Mesenchymal stem cell (in vitro differentiated cells and primary cell): ENCODE measurements around the gene NGEF.

Experiments used
- DNase-seq: peaks from one replicate; pipeline ENCODE4 v3.0.0-alpha.2; 2013
- H2AFZ ChIP-seq: one replicate; pipeline ENCODE4 v1.6.1; 2013; ENCODE audit warnings: low read depth, mild to moderate bottlenecking, control low read depth, inconsistent platforms, low read length, moderate library complexity
- H2AK5ac ChIP-seq: 2 replicates; pipeline ENCODE4 v1.6.1; 2013; ENCODE audit warnings: low read length, moderate library complexity, mild to moderate bottlenecking, inconsistent platforms; ENCODE audit not compliant: severe bottlenecking
- H2BK120ac ChIP-seq: one replicate; pipeline ENCODE4 v1.6.1; 2013; ENCODE audit warnings: low read depth, mild to moderate bottlenecking, inconsistent platforms, low read length, moderate library complexity
- H2BK12ac ChIP-seq, 2 experiments: one replicate each; pipeline ENCODE4 v1.6.1; 2013; ENCODE audit warnings: inconsistent platforms in 2 of 2, low read length in 2 of 2, mild to moderate bottlenecking in 2 of 2, moderate library complexity in 2 of 2, control low read depth in 1 of 2
- H2BK15ac ChIP-seq: one replicate; pipeline ENCODE4 v1.6.1; 2013; ENCODE audit warnings: mild to moderate bottlenecking, low read depth, inconsistent platforms; ENCODE audit not compliant: poor library complexity, severe bottlenecking
- H2BK5ac ChIP-seq: 2 replicates; pipeline ENCODE4 v1.6.1; 2013; ENCODE audit warnings: low read depth, mild to moderate bottlenecking, low read length, control low read depth, inconsistent platforms; ENCODE audit not compliant: poor library complexity, severe bottlenecking
- H3K14ac ChIP-seq, 2 experiments: one replicate each; pipeline ENCODE4 v1.6.1; 2013; ENCODE audit warnings: inconsistent platforms in 2 of 2, low read length in 2 of 2, control low read depth in 1 of 2, mild to moderate bottlenecking in 1 of 2, moderate library complexity in 1 of 2
- H3K18ac ChIP-seq, 2 experiments: one replicate each; pipeline ENCODE4 v1.6.1; 2013; ENCODE audit warnings: inconsistent platforms in 2 of 2, low read length in 2 of 2, control low read depth in 1 of 2, low read depth in 1 of 2, mild to moderate bottlenecking in 1 of 2
- H3K23ac ChIP-seq, 2 experiments: one replicate each; pipeline ENCODE4 v1.6.1; 2013; ENCODE audit warnings: inconsistent platforms in 2 of 2, low read length in 2 of 2, mild to moderate bottlenecking in 2 of 2, moderate library complexity in 2 of 2, control low read depth in 1 of 2
- H3K27ac ChIP-seq: 2 replicates; pipeline ENCODE4 v1.5.1; 2013; ENCODE audit warnings: mild to moderate bottlenecking, moderate library complexity, low read length, control low read depth, inconsistent platforms; ENCODE audit not compliant: poor library complexity, severe bottlenecking
- H3K27me3 ChIP-seq, 2 experiments: 2 replicates each; pipeline versions ENCODE4 v1.6.1 to v1.7.0; 2013; ENCODE audit warnings: low read length in 2 of 2, mild to moderate bottlenecking in 2 of 2, moderate library complexity in 2 of 2, control low read depth in 1 of 2, inconsistent platforms in 1 of 2; ENCODE audit not compliant: control insufficient read depth in 1 of 2, insufficient read depth in 1 of 2
- H3K36me3 ChIP-seq, 2 experiments: 2 replicates each; pipeline versions ENCODE4 v1.6.1 to v1.7.0; 2013; ENCODE audit warnings: low read length in 2 of 2, control low read depth in 1 of 2, inconsistent platforms in 1 of 2, low read depth in 1 of 2, mild to moderate bottlenecking in 1 of 2; ENCODE audit not compliant: insufficient read depth in 2 of 2, control insufficient read depth in 1 of 2
- H3K4ac ChIP-seq, 2 experiments: one replicate each; pipeline ENCODE4 v1.6.1; 2013; ENCODE audit warnings: inconsistent platforms in 2 of 2, low read length in 2 of 2, mild to moderate bottlenecking in 2 of 2, moderate library complexity in 2 of 2, control low read depth in 1 of 2, low read depth in 1 of 2
- H3K4me1 ChIP-seq: 2 replicates; pipeline ENCODE4 v1.6.1; 2013; ENCODE audit warnings: low read depth, low read length, control low read depth; ENCODE audit not compliant: control insufficient read depth, insufficient read depth
- H3K4me2 ChIP-seq: 2 replicates; pipeline ENCODE4 v1.6.1; 2013; ENCODE audit warnings: low read length, mild to moderate bottlenecking, inconsistent platforms; ENCODE audit not compliant: poor library complexity, severe bottlenecking
- H3K4me3 ChIP-seq, 2 experiments: 2 replicates each; pipeline versions ENCODE4 v1.5.1 to v1.7.0; 2013; ENCODE audit warnings: low read length in 2 of 2, mild to moderate bottlenecking in 2 of 2, control low read depth in 1 of 2, low read depth in 1 of 2; ENCODE audit not compliant: insufficient read depth in 1 of 2
- H3K79me1 ChIP-seq: replicated peaks from 2 replicates; pipeline ENCODE4 v1.6.1; 2013; ENCODE audit warnings: mild to moderate bottlenecking, control low read depth, low read length, inconsistent platforms; ENCODE audit not compliant: poor library complexity, severe bottlenecking
- H3K9ac ChIP-seq: 2 replicates; pipeline ENCODE4 v1.7.0; 2013; ENCODE audit warnings: mild to moderate bottlenecking, low read length, moderate library complexity
- H3K9me3 ChIP-seq: 2 replicates; pipeline ENCODE4 v1.7.0; 2013; ENCODE audit warnings: mild to moderate bottlenecking, low read length; ENCODE audit not compliant: control insufficient read depth
- H4K8ac ChIP-seq: one replicate; pipeline ENCODE4 v1.6.1; 2013; ENCODE audit warnings: inconsistent platforms, mild to moderate bottlenecking, low read length, moderate library complexity
- H4K91ac ChIP-seq: one replicate; pipeline ENCODE4 v1.6.1; 2013; ENCODE audit warnings: mild to moderate bottlenecking, low read length, inconsistent platforms
- WGBS: methylation state at CpG from one replicate; pipeline ENCODE4 v1.1.7; 2013; ENCODE audit warnings: mixed read lengths; 5-methylcytosine and 5-hydroxymethylcytosine counted together

The NGEF gene

GRCh38 chr2:232941912-232942594 is 71.0 kb downstream of the NGEF start:
- Histone ChIP-seq H3K27me3 (peaks cover 3 to 10% of the 10 kb centered on the region in 2 experiments), H3K4ac (no peak overlapping the region), H3K79me1 (no peaks in the 10 kb centered on the region), H2BK15ac (no peak overlapping the region), H2BK12ac (no peak overlapping the region), H2AK5ac (no peak overlapping the region), H3K4me2 (no peak overlapping the region), H2BK5ac (no peak overlapping the region), H4K91ac (no peak overlapping the region), H3K18ac (no peak overlapping the region), H3K4me3 (no peak overlapping the region), H2BK120ac (no peak overlapping the region), H3K4me1 (peaks cover 2% of the 10 kb centered on the region), H3K9ac (no peak overlapping the region), H3K27ac (no peak overlapping the region), H2AFZ (no peak overlapping the region), H3K14ac (no peak overlapping the region), H3K36me3 (no peaks in the 10 kb centered on the region), H4K8ac (no peak overlapping the region), H3K9me3 (peaks cover 4% of the 10 kb centered on the region), H3K23ac (peak overlapping the region in 1 of 2 experiments; percentile 17)
- no peak for DNase-seq
- 75% methylated on average over 10 of the region's 10 CpGs for WGBS

- Histone ChIP-seq H2BK120ac (no peak overlapping the region), H3K14ac (no peak overlapping the region), H4K8ac (no peak overlapping the region), H3K27ac (no peak overlapping the region), H4K91ac (no peak overlapping the region), H2AFZ (no peak overlapping the region), H2BK15ac (no peak overlapping the region), H3K23ac (no peak overlapping the region), H3K4me3 (no peak overlapping the region), H3K4me1 (peaks cover 2% of the 10 kb centered on the region), H3K9ac (no peak overlapping the region), H3K79me1 (no peaks in the 10 kb centered on the region), H2BK5ac (no peak overlapping the region), H2AK5ac (no peak overlapping the region), H2BK12ac (no peak overlapping the region), H3K18ac (no peak overlapping the region), H3K36me3 (no peaks in the 10 kb centered on the region), H3K4ac (no peak overlapping the region), H3K9me3 (peaks cover 4% of the 10 kb centered on the region), H3K4me2 (no peak overlapping the region), H3K27me3 (peaks cover 3 to 7% of the 10 kb centered on the region in 2 experiments)
- WGBS, result 100% methylated on average over 4 of the region's 8 CpGs
- no peak for DNase-seq
Measured at GRCh38 chr2:232941400-232941799, 71.7 kb downstream of the NGEF start.

GRCh38 chr2:232940724-232941123 is 72.3 kb downstream of the NGEF start:
- no peak overlapping the region for H4K91ac ChIP-seq
- H3K9me3 ChIP-seq, result peaks cover 4% of the 10 kb centered on the region
- no peak overlapping the region for H3K23ac ChIP-seq
- no peak overlapping the region for H3K9ac ChIP-seq
- peaks cover 2% of the 10 kb centered on the region for H3K4me1 ChIP-seq
- H4K8ac ChIP-seq, result no peak overlapping the region
- no peak for DNase-seq
- no peaks in the 10 kb centered on the region for H3K36me3 ChIP-seq
- no peak overlapping the region for H3K4me2 ChIP-seq
- H2AK5ac ChIP-seq, result no peak overlapping the region
- H2BK12ac ChIP-seq, result no peak overlapping the region
- H3K4ac ChIP-seq, result no peak overlapping the region
- H2BK15ac ChIP-seq, result no peak overlapping the region
- H3K27me3 ChIP-seq, result peaks cover 3 to 9% of the 10 kb centered on the region in 2 experiments
- H3K14ac ChIP-seq, result no peak overlapping the region
- no peak overlapping the region for H2AFZ ChIP-seq
- H2BK120ac ChIP-seq, result no peak overlapping the region
- no peak overlapping the region for H3K4me3 ChIP-seq
- H2BK5ac ChIP-seq, result no peak overlapping the region
- no peaks in the 10 kb centered on the region for H3K79me1 ChIP-seq
- H3K18ac ChIP-seq, result no peak overlapping the region
- WGBS, result 94% methylated on average over 4 of the region's 5 CpGs
- no peak overlapping the region for H3K27ac ChIP-seq

GRCh38 chr2:232937278-232937906 is 75.7 kb downstream of the NGEF start:
- Histone ChIP-seq H2BK12ac (no peak overlapping the region), H3K36me3 (no peaks in the 10 kb centered on the region), H2BK15ac (no peak overlapping the region), H3K9ac (no peak overlapping the region), H3K18ac (no peak overlapping the region), H2AK5ac (no peak overlapping the region), H4K91ac (no peak overlapping the region), H2BK120ac (no peak overlapping the region), H3K23ac (no peak overlapping the region), H4K8ac (no peak overlapping the region), H3K4me3 (no peak overlapping the region), H3K27me3 (peaks cover 9 to 23% of the 10 kb centered on the region in 2 experiments), H3K14ac (no peak overlapping the region), H3K4ac (no peak overlapping the region), H3K27ac (no peak overlapping the region), H3K79me1 (no peaks in the 10 kb centered on the region), H2AFZ (no peak overlapping the region), H3K4me1 (peaks cover 2% of the 10 kb centered on the region), H2BK5ac (no peak overlapping the region), H3K4me2 (no peak overlapping the region), H3K9me3 (peaks cover 4% of the 10 kb centered on the region)
- peak; percentile 58 for DNase-seq
- WGBS, result 46% methylated on average over 5 of the region's 5 CpGs
